ENCODE data around the gene FERMT3. TPM values are rescaled to one million over a fixed set of nuclear protein-coding genes. Genes with fewer than 3 reads are reported as not detected.
"Not testable (repeated sequence)": the region's sequence is repeated elsewhere in the genome, so short reads cannot be mapped to it uniquely, and the experiment has no call there.

The FERMT3 gene
- 100 to 1,000 TPM in 3 of 6 donors, 10 to 100 TPM in 3; 33.2 to 119 (median 89.3) TPM for total RNA-seq

- 50 to 56% methylated on average over 2 to 27 of the region's 27 CpGs for WGBS, 2 donors
- DNase-seq: peak; percentile 89
Observed at GRCh38 chr11:64206457-64207255, at the start of gene FERMT3. Gene FERMT3 (plus strand): TSS chr11:64206721. CDS start chr11:64207365, 644 bp downstream.

GRCh38 chr11:64157631-64158394, 48.7 kb upstream of the FERMT3 start:
- ATAC-seq (ENCODE audit: low FRiP score in 2 of 2) (no peak), DNase-seq (no peak)
- 92% methylated on average over 13 to 17 of the region's 17 CpGs for WGBS, 2 donors
- no peak overlapping the region for H3K27ac ChIP-seq
- H3K27me3 ChIP-seq: no peaks in the 10 kb centered on the region
- H3K36me3 ChIP-seq: no peaks in the 10 kb centered on the region
- TF ChIP-seq, protein P1, sequence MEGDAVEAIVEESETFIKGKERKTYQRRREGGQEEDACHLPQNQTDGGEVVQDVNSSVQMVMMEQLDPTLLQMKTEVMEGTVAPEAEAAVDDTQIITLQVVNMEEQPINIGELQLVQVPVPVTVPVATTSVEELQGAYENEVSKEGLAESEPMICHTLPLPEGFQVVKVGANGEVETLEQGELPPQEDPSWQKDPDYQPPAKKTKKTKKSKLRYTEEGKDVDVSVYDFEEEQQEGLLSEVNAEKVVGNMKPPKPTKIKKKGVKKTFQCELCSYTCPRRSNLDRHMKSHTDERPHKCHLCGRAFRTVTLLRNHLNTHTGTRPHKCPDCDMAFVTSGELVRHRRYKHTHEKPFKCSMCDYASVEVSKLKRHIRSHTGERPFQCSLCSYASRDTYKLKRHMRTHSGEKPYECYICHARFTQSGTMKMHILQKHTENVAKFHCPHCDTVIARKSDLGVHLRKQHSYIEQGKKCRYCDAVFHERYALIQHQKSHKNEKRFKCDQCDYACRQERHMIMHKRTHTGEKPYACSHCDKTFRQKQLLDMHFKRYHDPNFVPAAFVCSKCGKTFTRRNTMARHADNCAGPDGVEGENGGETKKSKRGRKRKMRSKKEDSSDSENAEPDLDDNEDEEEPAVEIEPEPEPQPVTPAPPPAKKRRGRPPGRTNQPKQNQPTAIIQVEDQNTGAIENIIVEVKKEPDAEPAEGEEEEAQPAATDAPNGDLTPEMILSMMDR (IDR thresholded peaks at IDR 0.05): no peak
- TF ChIP-seq POLR2AphosphoS5 (IDR thresholded peaks at IDR 0.05) (no peak), EP300 (IDR thresholded peaks at IDR 0.05) (no peak), POLR2A (IDR thresholded peaks at IDR 0.05) (no peak)
- H3K9me3 ChIP-seq: no peaks in the 10 kb centered on the region
- peaks cover 2 to 6% (median 4%) of the 10 kb centered on the region in 4 donors for H3K4me1 ChIP-seq
- H3K4me3 ChIP-seq: no peak overlapping the region

More at GRCh38 chr11:64206457-64207255, at the start of gene FERMT3:
- Histone ChIP-seq H3K9me3 (no peaks in the 10 kb centered on the region), H3K27me3 (no peaks in the 10 kb centered on the region), H3K4me3 (peak within 1 kb of the TSS; percentile 37 to 62 (median 50)), H3K27ac (peak within 1 kb of the TSS; percentile 86 to 94 (median 90)), H3K4me1 (peaks cover 24 to 47% (median 36%) of the 10 kb centered on the region in 4 donors), H3K36me3 (peaks cover 9 to 46% (median 38%) of the 10 kb centered on the region in 4 donors)
- ATAC-seq (ENCODE audit: low FRiP score in 2 of 2): peak; percentile 60 to 65
- TF ChIP-seq, protein P1 (IDR thresholded peaks at IDR 0.05): no peak
- TF ChIP-seq POLR2AphosphoS5 (IDR thresholded peaks at IDR 0.05): peak in 1 of 2 donors; percentile 68
- no peak for TF ChIP-seq EP300 (IDR thresholded peaks at IDR 0.05)
- TF ChIP-seq POLR2A (IDR thresholded peaks at IDR 0.05): peak in 1 of 4 donors; percentile 74

- Histone ChIP-seq H3K9me3 (no peaks in the 10 kb centered on the region), H3K27me3 (no peaks in the 10 kb centered on the region), H3K4me1 (peaks cover 8 to 15% (median 11%) of the 10 kb centered on the region in 4 donors), H3K27ac (no peak overlapping the region), H3K36me3 (no peaks in the 10 kb centered on the region), H3K4me3 (no peak overlapping the region)
- no peak for ATAC-seq (ENCODE audit: low FRiP score in 2 of 2)
- 92 to 97% methylated on average over 10 of the region's 10 CpGs for whole genome bisulfite sequencing, 2 donors
- DNase-seq: no peak
- TF ChIP-seq, protein P1 (IDR thresholded peaks at IDR 0.05): no peak
- TF ChIP-seq POLR2A (IDR thresholded peaks at IDR 0.05): no peak
- no peak for TF ChIP-seq EP300 (IDR thresholded peaks at IDR 0.05)
- no peak for TF ChIP-seq POLR2AphosphoS5 (IDR thresholded peaks at IDR 0.05)
Observed at GRCh38 chr11:64161037-64161436, 45.5 kb upstream of the FERMT3 start.

DNA sequence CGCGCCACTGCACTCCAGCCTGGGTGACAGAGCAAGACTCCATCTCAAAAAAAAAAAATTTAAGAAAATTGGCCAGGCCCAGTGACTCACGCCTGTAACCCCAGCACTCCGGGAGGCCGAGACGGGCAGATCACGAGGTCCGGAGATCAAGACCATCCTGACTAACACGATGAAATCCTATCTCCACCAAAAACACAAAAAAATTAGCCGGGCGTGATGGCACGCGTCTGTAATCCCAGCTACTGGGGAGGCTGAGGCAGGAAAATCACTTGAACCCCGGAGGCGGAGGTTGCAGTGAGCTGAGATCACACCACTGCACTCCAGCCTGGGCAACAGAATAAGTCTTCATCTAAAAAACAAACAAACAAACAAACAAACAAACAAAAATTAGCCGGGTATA, 43.8 kb upstream of the FERMT3 start:
- H3K9me3 ChIP-seq: not testable (repeated sequence)

GRCh38 chr11:64163951-64164350, 42.6 kb upstream of the FERMT3 start:
- Histone ChIP-seq H3K4me1 (peaks cover 14 to 26% (median 19%) of the 10 kb centered on the region in 4 donors), H3K4me3 (no peak overlapping the region), H3K27me3 (no peaks in the 10 kb centered on the region), H3K36me3 (no peaks in the 10 kb centered on the region), H3K9me3 (no peaks in the 10 kb centered on the region), H3K27ac (peak overlapping the region in 1 of 4 donors; percentile 42)
- 93 to 95% methylated on average over 2 to 5 of the region's 5 CpGs for WGBS, 2 donors
- no peak for DNase-seq
- TF ChIP-seq, protein P1 (IDR thresholded peaks at IDR 0.05): no peak
- TF ChIP-seq POLR2AphosphoS5 (IDR thresholded peaks at IDR 0.05) (no peak), EP300 (IDR thresholded peaks at IDR 0.05) (no peak), POLR2A (IDR thresholded peaks at IDR 0.05) (no peak)
- no peak for ATAC-seq (ENCODE audit: low FRiP score in 2 of 2)

More for the DNA sequence above, 43.8 kb upstream of the FERMT3 start:
- H3K27me3 ChIP-seq; H3K4me3 ChIP-seq; DNase-seq; H3K27ac ChIP-seq; H3K36me3 ChIP-seq; ATAC-seq (ENCODE audit: low FRiP score in 2 of 2): not testable (repeated sequence)
- 88 to 93% methylated on average over 16 of the region's 16 CpGs for WGBS, 2 donors
- H3K4me1 ChIP-seq: peaks cover 14 to 26% (median 19%) of the 10 kb centered on the region in 4 donors
